K562 (cell line): ENCODE data around the gene ZRANB1. TPM values are rescaled to one million over a fixed set of nuclear protein-coding genes. Genes with fewer than 3 reads are reported as not detected.

ENCODE experiments used
- ATAC-seq: fragments of 200-7000 bp; cut with Tn5 transposase; 3 replicates; pipeline ENCODE4 v1.9.1; 2020; ENCODE audit warnings: moderate library complexity
- BruUV-seq: library from RNA; stranded (reverse); fragments of 400-500 nt; replicated peaks from 2 replicates; lab custom pipeline; 2021; lab: Mats Ljungman, UMichigan
- CTCF ChIA-PET: fragments of 300-600 bp; formaldehyde crosslinking; extraction: SDS; loops from one replicate; lab custom pipeline; 2021; ENCODE audit warnings: low intra/inter-chr PET ratio; lab: Yijun Ruan, JAX
- POLR2A ChIA-PET: fragments of 300-600, 350-650 bp; sonication (Branson Sonifier 250); formaldehyde crosslinking; extraction: SDS; loops from one replicate; lab custom pipeline; 2021; ENCODE audit warnings: antibody characterized with exemption, inconsistent platforms; lab: Yijun Ruan, JAX
- DNase-seq, 4 experiments: peaks; one replicate each; pipeline versions ENCODE4 v3.0.0 to v3.0.0-alpha.2; 2011 to 2018; ENCODE audit warnings: low spot score in 3 of 4, mixed read lengths in 3 of 4; ENCODE audit errors: extremely low read depth in 1 of 4
- FAIRE-seq: peaks from 2 replicates; lab custom pipeline; 2011; peaks lifted over from hg19 to GRCh38; lab: Jason Lieb, UNC
- H2AFZ ChIP-seq: 2 replicates; pipeline ENCODE4 v1.6.0; 2011; ENCODE audit warnings: low read depth, low read length, control low read depth, inconsistent platforms
- H3K27ac ChIP-seq: fragments of 200-600 bp; 3 replicates; pipeline ENCODE4 v1.8.0; 2011; ENCODE audit warnings: low read depth, mild to moderate bottlenecking, control low read depth, inconsistent platforms, low read length, moderate library complexity, mixed read lengths; ENCODE audit errors: extremely low read depth
- H3K27me3 ChIP-seq, 2 experiments: fragments of 300-600 bp in 1 of 2; 2 replicates in 1 of 2; 3 replicates in 1 of 2; pipeline versions ENCODE4 v1.6.0 to v1.8.0; 2011; ENCODE audit warnings: inconsistent platforms in 2 of 2, low read length in 2 of 2, mild to moderate bottlenecking in 1 of 2, mixed read lengths in 1 of 2, moderate library complexity in 1 of 2; ENCODE audit not compliant: control insufficient read depth in 2 of 2, insufficient read depth in 2 of 2
- H3K36me3 ChIP-seq: fragments of 300-600 bp; 3 replicates; pipeline ENCODE4 v1.8.0; 2011; ENCODE audit warnings: mild to moderate bottlenecking, low read length, inconsistent platforms; ENCODE audit not compliant: control insufficient read depth, insufficient read depth
- H3K4me1 ChIP-seq, 2 experiments: fragments of 200-600 bp in 1 of 2; replicated peaks in 1 of 2; 2 replicates in 1 of 2; 3 replicates in 1 of 2; pipeline versions ENCODE4 v1.5.1 to v1.8.0; 2011; ENCODE audit warnings: inconsistent platforms in 2 of 2, low read length in 2 of 2, mild to moderate bottlenecking in 1 of 2, mixed read lengths in 1 of 2, moderate library complexity in 1 of 2; ENCODE audit not compliant: control insufficient read depth in 2 of 2, insufficient read depth in 2 of 2
- H3K4me2 ChIP-seq: 2 replicates; pipeline ENCODE4 v1.6.1; 2011; ENCODE audit warnings: low read length, control low read depth, inconsistent platforms, mixed read lengths; ENCODE audit not compliant: insufficient read depth
- H3K4me3 ChIP-seq: fragments of 200-600 bp; sonication (generic), shearing (Covaris generic); 2 replicates; pipeline ENCODE4 v1.5.1; 2016; ENCODE audit warnings: control low read depth, inconsistent platforms
- H3K79me2 ChIP-seq: fragments of 200-600 bp; 3 replicates; pipeline ENCODE4 v1.8.0; 2011; ENCODE audit warnings: low read length, inconsistent platforms; ENCODE audit not compliant: control insufficient read depth, insufficient read depth
- H3K9ac ChIP-seq, 2 experiments: 2 replicates each; pipeline versions ENCODE4 v1.6.0 to v1.6.1; 2011; ENCODE audit warnings: low read depth in 2 of 2, low read length in 2 of 2, control low read depth in 1 of 2, inconsistent platforms in 1 of 2, mild to moderate bottlenecking in 1 of 2, mixed read lengths in 1 of 2; ENCODE audit not compliant: insufficient read depth in 1 of 2
- H3K9me1 ChIP-seq: one replicate; pipeline ENCODE4 v1.6.0; 2011; ENCODE audit warnings: inconsistent platforms, mild to moderate bottlenecking, low read length, moderate library complexity; ENCODE audit not compliant: control insufficient read depth, insufficient read depth
- H3K9me3 ChIP-seq: replicated peaks from 2 replicates; pipeline ENCODE4 v1.5.1; 2011; ENCODE audit warnings: low read depth, low read length, inconsistent platforms; ENCODE audit not compliant: control insufficient read depth, insufficient read depth
- H4K20me1 ChIP-seq: replicated peaks from 2 replicates; pipeline ENCODE4 v1.6.1; 2011; ENCODE audit warnings: low read length, inconsistent platforms, mixed read lengths; ENCODE audit not compliant: control insufficient read depth, insufficient read depth
- GABPA ChIP-seq: fragments of 200-800 bp; sonication (Bioruptor generic); conservative IDR thresholded peaks from 2 replicates; pipeline ENCODE4 v1.6.1; 2016; ENCODE audit warnings: low read depth, missing genetic modification characterization, missing compliant biosample characterization
- KDM4B ChIP-seq, 2 experiments: fragments of 450-650 bp in 1 of 2; sonication (generic) in 1 of 2; IDR thresholded peaks; 2 replicates each; pipeline ENCODE4 v1.6.1; 2016 to 2017; ENCODE audit warnings: borderline replicate concordance in 2 of 2, antibody characterized with exemption in 1 of 2, low read depth in 1 of 2, mild to moderate bottlenecking in 1 of 2
- MAFK ChIP-seq: IDR thresholded peaks from 2 replicates; pipeline ENCODE4 v1.6.1; 2011; ENCODE audit warnings: low read length, improper control_type of control experiment
- SRSF3 ChIP-seq: fragments of 200-400 bp; formaldehyde crosslinking; IDR thresholded peaks from 2 replicates; pipeline ENCODE4 v1.6.1; 2016; ENCODE audit warnings: mild to moderate bottlenecking, low read length, moderate library complexity; ENCODE audit not compliant: insufficient read depth
- ZNF121 ChIP-seq: sonication (generic); formaldehyde crosslinking; conservative IDR thresholded peaks from 2 replicates; pipeline ENCODE4 v1.8.0; 2022; ENCODE audit warnings: missing genetic modification reagents
- WGBS: fragments of 100-300 bp; shearing (Covaris generic); methylation state at CpG from one replicate; pipeline ENCODE4 v1.1.6; 2016; ENCODE audit warnings: low coverage, mixed read lengths; ENCODE audit not compliant: insufficient coverage; ENCODE audit errors: missing lambda C conversion rate; 5-methylcytosine and 5-hydroxymethylcytosine counted together
- in situ Hi-C: fragments of 300-500 bp; cut with MboI; formaldehyde crosslinking; loops from 4 replicates; pipeline ENCODE4 v1.15.0; 2018; ENCODE audit warnings: inconsistent platforms, mixed read lengths
- intact Hi-C: fragments of 100-400 bp; cut with micrococcal nuclease; formaldehyde crosslinking; loops from 2 replicates; pipeline ENCODE4 v1.14.2; 2022
- polyA plus RNA-seq, 8 experiments: library from polyadenylated mRNA; depleted of rRNA in 4 of 8; stranded (reverse) in 5 of 8; unstranded in 3 of 8; fragments of >200 nt; fragmentation: Nextera tagmentation in 2 of 8; fragmentation: Illumina TruSeq in 1 of 8; extraction: Ambion mirVana in 2 of 8; extraction: Trizol in 1 of 8; gene quantifications; 2 replicates each; pipeline versions ENCODE4 v1.2.1 to v1.2.3, GENCODE V29; 2011 to 2014; ENCODE audit warnings: inconsistent platforms in 1 of 8, missing spikeins in 1 of 8
- total RNA-seq, 7 experiments: library from RNA; depleted of rRNA in 6 of 7; stranded (reverse); fragments of >200 nt in 6 of 7; fragmentation: Illumina TruSeq in 2 of 7; extraction: Trizol in 2 of 7; gene quantifications; 2 replicates each; pipeline versions ENCODE4 v1.2.1 to v1.2.3, GENCODE V29; 2011 to 2021; ENCODE audit warnings: low replicate concordance in 1 of 7
- TF ChIP-seq, protein P1 (sequence below): fragments of 450-650 bp; IDR thresholded peaks from 2 replicates; pipeline ENCODE4 v1.6.1; 2016; ENCODE audit warnings: low read depth
- TF ChIP-seq, protein P2 (sequence below): fragments of 450-650 bp; formaldehyde crosslinking; IDR thresholded peaks from 2 replicates; pipeline ENCODE4 v1.4.0; 2022; ENCODE audit warnings: mild to moderate bottlenecking, moderate library complexity

The ZRANB1 gene
- total and polyA plus RNA-seq, 9 of the 15 experiments (the other 6 are each of a cell fraction or from before 2014, with no cell fraction given) = 0.07 to 1.1 (median 0.64) TPM

GRCh38 chr10:125002047-125002422, 60.1 kb downstream of the ZRANB1 start:
- BruUV-seq = no TSS peak

More at GRCh38 chr10:125002047-125002422, 60.1 kb downstream of the ZRANB1 start:
- H2AFZ ChIP-seq = no peak overlapping the region
- WGBS = no CpG with 5 or more reads among the region's 12 CpGs
- CTCF ChIA-PET = no interaction called here
- no peaks in the 10 kb centered on the region for H3K4me1 ChIP-seq
- H3K4me2 ChIP-seq = no peak overlapping the region
- no peaks in the 10 kb centered on the region for H3K9me3 ChIP-seq
- no peaks in the 10 kb centered on the region for H3K9me1 ChIP-seq
- intact Hi-C loops (no loop called here), in situ Hi-C loops (no loop called here)
- ATAC-seq (no peak), DNase-seq (no peak), FAIRE-seq (no peak)
- no peaks in the 10 kb centered on the region for H3K79me2 ChIP-seq
- POLR2A ChIA-PET = no interaction called here
- no peak overlapping the region for H3K4me3 ChIP-seq
- H3K27ac ChIP-seq = no peak overlapping the region
- TF ChIP-seq, protein P1, sequence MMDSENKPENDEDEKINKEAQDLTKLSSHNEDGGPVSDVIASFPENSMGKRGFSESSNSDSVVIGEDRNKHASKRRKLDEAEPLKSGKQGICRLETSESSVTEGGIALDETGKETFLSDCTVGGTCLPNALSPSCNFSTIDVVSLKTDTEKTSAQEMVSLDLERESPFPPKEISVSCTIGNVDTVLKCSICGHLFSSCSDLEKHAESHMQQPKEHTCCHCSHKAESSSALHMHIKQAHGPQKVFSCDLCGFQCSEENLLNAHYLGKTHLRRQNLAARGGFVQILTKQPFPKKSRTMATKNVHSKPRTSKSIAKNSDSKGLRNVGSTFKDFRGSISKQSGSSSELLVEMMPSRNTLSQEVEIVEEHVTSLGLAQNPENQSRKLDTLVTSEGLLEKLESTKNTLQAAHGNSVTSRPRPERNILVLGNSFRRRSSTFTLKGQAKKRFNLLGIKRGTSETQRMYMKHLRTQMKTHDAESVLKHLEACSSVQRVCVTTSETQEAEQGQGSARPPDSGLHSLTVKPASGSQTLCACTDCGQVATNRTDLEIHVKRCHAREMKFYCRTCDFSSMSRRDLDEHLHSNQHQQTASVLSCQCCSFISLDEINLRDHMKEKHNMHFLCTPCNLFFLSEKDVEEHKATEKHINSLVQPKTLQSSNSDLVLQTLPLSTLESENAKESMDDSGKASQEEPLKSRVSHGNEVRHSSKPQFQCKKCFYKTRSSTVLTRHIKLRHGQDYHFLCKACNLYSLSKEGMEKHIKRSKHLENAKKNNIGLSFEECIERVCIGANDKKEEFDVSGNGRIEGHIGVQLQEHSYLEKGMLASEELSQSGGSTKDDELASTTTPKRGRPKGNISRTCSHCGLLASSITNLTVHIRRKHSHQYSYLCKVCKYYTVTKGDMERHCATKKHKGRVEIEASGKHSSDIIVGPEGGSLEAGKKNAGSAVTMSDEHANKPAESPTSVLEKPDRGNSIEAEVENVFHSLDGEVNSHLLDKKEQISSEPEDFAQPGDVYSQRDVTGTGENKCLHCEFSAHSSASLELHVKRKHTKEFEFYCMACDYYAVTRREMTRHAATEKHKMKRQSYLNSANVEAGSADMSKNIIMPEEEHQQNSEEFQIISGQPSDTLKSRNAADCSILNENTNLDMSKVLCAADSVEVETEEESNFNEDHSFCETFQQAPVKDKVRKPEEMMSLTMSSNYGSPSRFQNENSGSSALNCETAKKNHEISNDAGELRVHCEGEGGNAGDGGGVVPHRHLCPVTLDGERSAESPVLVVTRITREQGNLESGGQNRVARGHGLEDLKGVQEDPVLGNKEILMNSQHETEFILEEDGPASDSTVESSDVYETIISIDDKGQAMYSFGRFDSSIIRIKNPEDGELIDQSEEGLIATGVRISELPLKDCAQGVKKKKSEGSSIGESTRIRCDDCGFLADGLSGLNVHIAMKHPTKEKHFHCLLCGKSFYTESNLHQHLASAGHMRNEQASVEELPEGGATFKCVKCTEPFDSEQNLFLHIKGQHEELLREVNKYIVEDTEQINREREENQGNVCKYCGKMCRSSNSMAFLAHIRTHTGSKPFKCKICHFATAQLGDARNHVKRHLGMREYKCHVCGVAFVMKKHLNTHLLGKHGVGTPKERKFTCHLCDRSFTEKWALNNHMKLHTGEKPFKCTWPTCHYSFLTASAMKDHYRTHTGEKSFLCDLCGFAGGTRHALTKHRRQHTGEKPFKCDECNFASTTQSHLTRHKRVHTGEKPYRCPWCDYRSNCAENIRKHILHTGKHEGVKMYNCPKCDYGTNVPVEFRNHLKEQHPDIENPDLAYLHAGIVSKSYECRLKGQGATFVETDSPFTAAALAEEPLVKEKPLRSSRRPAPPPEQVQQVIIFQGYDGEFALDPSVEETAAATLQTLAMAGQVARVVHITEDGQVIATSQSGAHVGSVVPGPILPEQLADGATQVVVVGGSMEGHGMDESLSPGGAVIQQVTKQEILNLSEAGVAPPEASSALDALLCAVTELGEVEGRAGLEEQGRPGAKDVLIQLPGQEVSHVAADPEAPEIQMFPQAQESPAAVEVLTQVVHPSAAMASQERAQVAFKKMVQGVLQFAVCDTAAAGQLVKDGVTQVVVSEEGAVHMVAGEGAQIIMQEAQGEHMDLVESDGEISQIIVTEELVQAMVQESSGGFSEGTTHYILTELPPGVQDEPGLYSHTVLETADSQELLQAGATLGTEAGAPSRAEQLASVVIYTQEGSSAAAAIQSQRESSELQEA = no peak
- TF ChIP-seq GABPA (tag) = no peak
- TF ChIP-seq MAFK = no peak
- no peak for TF ChIP-seq KDM4B (IDR thresholded peaks at IDR 0.05; ENCODE audit: borderline replicate concordance in 2 of 2, low read depth in 1 of 2)
- TF ChIP-seq, protein P2, sequence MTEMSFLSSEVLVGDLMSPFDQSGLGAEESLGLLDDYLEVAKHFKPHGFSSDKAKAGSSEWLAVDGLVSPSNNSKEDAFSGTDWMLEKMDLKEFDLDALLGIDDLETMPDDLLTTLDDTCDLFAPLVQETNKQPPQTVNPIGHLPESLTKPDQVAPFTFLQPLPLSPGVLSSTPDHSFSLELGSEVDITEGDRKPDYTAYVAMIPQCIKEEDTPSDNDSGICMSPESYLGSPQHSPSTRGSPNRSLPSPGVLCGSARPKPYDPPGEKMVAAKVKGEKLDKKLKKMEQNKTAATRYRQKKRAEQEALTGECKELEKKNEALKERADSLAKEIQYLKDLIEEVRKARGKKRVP (CRISPR knock-in tag) = no peak
- no peak for TF ChIP-seq ZNF121 (CRISPR knock-in tag)
- no peak for TF ChIP-seq SRSF3
- TF ChIP-seq, all 486 proteins: peak for 0
- Histone ChIP-seq H4K20me1 (no peaks in the 10 kb centered on the region), H3K27me3 (no peaks in the 10 kb centered on the region), H3K9ac (no peak overlapping the region), H3K36me3 (no peaks in the 10 kb centered on the region)
